Colonic mucosa (tissue), 4 donors: Measurements from ENCODE around the gene GLI2. TPM values are rescaled to one million over a fixed set of nuclear protein-coding genes. Genes with fewer than 3 reads are reported as not detected.
A peak's percentile ranks its signal among the peaks of the same experiment; 100 is the strongest.

Source experiments
- DNase-seq: peaks from one replicate; pipeline ENCODE4 v3.0.0-alpha.2; 2020
- H3K27ac ChIP-seq: fragments of 200-600 bp; one replicate; pipeline ENCODE4 v1.8.0; 2021
- H3K27me3 ChIP-seq: fragments of 200-600 bp; one replicate; pipeline ENCODE4 v1.8.0; 2021
- H3K36me3 ChIP-seq: fragments of 200-600 bp; one replicate; pipeline ENCODE4 v1.8.0; 2021
- H3K4me1 ChIP-seq: fragments of 200-600 bp; one replicate; pipeline ENCODE4 v1.8.0; 2021; ENCODE audit warnings: mild to moderate bottlenecking
- H3K4me3 ChIP-seq: fragments of 200-600 bp; one replicate; pipeline ENCODE4 v1.8.0; 2021
- H3K9ac ChIP-seq, 2 donors: one replicate each; pipeline ENCODE4 v1.7.0; 2013; ENCODE audit warnings: control low read depth in 2 of 2, low read depth in 2 of 2, low read length in 2 of 2
- H3K9me3 ChIP-seq: fragments of 200-600 bp; one replicate; pipeline ENCODE4 v1.8.0; 2021
- CTCF ChIP-seq: fragments of 200-600 bp; IDR thresholded peaks from one replicate; pipeline ENCODE4 v1.8.0; 2022; ENCODE audit warnings: antibody characterized with exemption, mild to moderate bottlenecking
- intact Hi-C: fragments of 100-400 bp; cut with DNase I; formaldehyde crosslinking; loops from one replicate; pipeline ENCODE4 v1.14.1; 2022
- total RNA-seq, 2 donors: library from RNA; stranded (reverse); fragmentation: NEBNext Ultra II Directional in 1 of 2; extraction: Animal tissue kit (Norgen Biotek cat#: 25700) in 1 of 2; gene quantifications; one replicate each; pipeline ENCODE4 v1.2.1, GENCODE V29; 2021
- donor health status: healthy.
- donor health status: DM: no; HTN: no; CAD: no.
- donor health status: DM: no; HTN: no; CAD: no.

GLI2 gene
- total RNA-seq, 2 donors from 2014 or later = 1.3 to 2.0 TPM

GRCh38 chr2:120733238-120733932 lies 2.3 kb upstream of the GLI2 start:
- intact Hi-C loops = loop anchor here (10.0 kb wide), 1 partner anchor 211 kb away; no protein-coding TSS in a partner anchor
- no peak for TF ChIP-seq CTCF
- peak; percentile 14 for DNase-seq
- H3K36me3 ChIP-seq = no peaks in the 10 kb centered on the region
- H3K9ac ChIP-seq = no peak overlapping the region
- H3K4me3 ChIP-seq = no peak overlapping the region
- no peaks in the 10 kb centered on the region for H3K9me3 ChIP-seq
- no peak overlapping the region for H3K27ac ChIP-seq
- peaks cover 37% of the 10 kb centered on the region for H3K27me3 ChIP-seq
- H3K4me1 ChIP-seq = no peaks in the 10 kb centered on the region

- Histone ChIP-seq H3K9ac (no peak overlapping the region), H3K27me3 (peaks cover 37% of the 10 kb centered on the region), H3K4me3 (no peak overlapping the region), H3K4me1 (no peaks in the 10 kb centered on the region), H3K9me3 (no peaks in the 10 kb centered on the region), H3K36me3 (no peaks in the 10 kb centered on the region), H3K27ac (peak overlapping the region; percentile 47)
- DNase-seq = peak; percentile 15
- TF ChIP-seq CTCF = no peak
- intact Hi-C loops = loop anchor here (10.0 kb wide), 1 partner anchor 210 kb away; no protein-coding TSS in a partner anchor
Observed at GRCh38 chr2:120734930-120735651, 577 bp upstream of the GLI2 start.

- Histone ChIP-seq H3K9me3 (no peaks in the 10 kb centered on the region), H3K27ac (peak overlapping the region; percentile 47), H3K4me1 (no peaks in the 10 kb centered on the region), H3K4me3 (peak overlapping the region; percentile 40), H3K27me3 (peaks cover 47% of the 10 kb centered on the region), H3K36me3 (no peaks in the 10 kb centered on the region), H3K9ac (peak overlapping the region in 1 of 2 donors; percentile 3)
- no peak for TF ChIP-seq CTCF
- peak; percentile 22 for DNase-seq
- intact Hi-C loops = loop anchor here (10.0 kb wide), 1 partner anchor 209 kb away; no protein-coding TSS in a partner anchor
Observed at GRCh38 chr2:120736202-120736623, 545 bp downstream of the GLI2 start.

- no peaks in the 10 kb centered on the region for H3K9me3 ChIP-seq
- H3K27ac ChIP-seq = peak overlapping the region; percentile 47
- peak; percentile 52 for DNase-seq
- H3K36me3 ChIP-seq = no peaks in the 10 kb centered on the region
- no peak for TF ChIP-seq CTCF
- H3K27me3 ChIP-seq = peaks cover 50% of the 10 kb centered on the region
- intact Hi-C loops = loop anchor here (10.0 kb wide), 1 partner anchor 208 kb away; no protein-coding TSS in a partner anchor
- peak overlapping the region; percentile 40 for H3K4me3 ChIP-seq
- H3K9ac ChIP-seq = peak overlapping the region; percentile 3 to 55
- H3K4me1 ChIP-seq = no peaks in the 10 kb centered on the region
Observed at GRCh38 chr2:120736624-120737339, 1.1 kb downstream of the GLI2 start.
